HUES48 (cell line): ENCODE data around the gene DNAJC16.
"Not testable (repeated sequence)": the region's sequence is repeated elsewhere in the genome, so short reads cannot be mapped to it uniquely, and the experiment has no call there.

ENCODE experiments used
- H3K27ac ChIP-seq: one replicate; pipeline ENCODE4 v1.7.0; 2013; ENCODE audit warnings: low read depth, low read length, inconsistent platforms
- H3K27me3 ChIP-seq: 2 replicates; pipeline ENCODE4 v1.6.1; 2013; ENCODE audit warnings: mild to moderate bottlenecking, low read length; ENCODE audit not compliant: control insufficient read depth, insufficient read depth
- H3K36me3 ChIP-seq: 2 replicates; pipeline ENCODE4 v1.6.1; 2013; ENCODE audit warnings: low read length; ENCODE audit not compliant: control insufficient read depth, insufficient read depth
- H3K4me1 ChIP-seq: 2 replicates; pipeline ENCODE4 v1.6.1; 2013; ENCODE audit warnings: mild to moderate bottlenecking, low read length; ENCODE audit not compliant: control insufficient read depth, insufficient read depth
- H3K4me3 ChIP-seq: 2 replicates; pipeline ENCODE4 v1.5.1; 2013; ENCODE audit warnings: mild to moderate bottlenecking, low read depth, low read length
- H3K9ac ChIP-seq: 2 replicates; pipeline ENCODE4 v1.6.1; 2013; ENCODE audit warnings: mild to moderate bottlenecking, low read depth, low read length, moderate library complexity
- H3K9me3 ChIP-seq: 2 replicates; pipeline ENCODE4 v1.6.1; 2013; ENCODE audit warnings: low read length; ENCODE audit not compliant: control insufficient read depth, insufficient read depth

Gene DNAJC16

DNA sequence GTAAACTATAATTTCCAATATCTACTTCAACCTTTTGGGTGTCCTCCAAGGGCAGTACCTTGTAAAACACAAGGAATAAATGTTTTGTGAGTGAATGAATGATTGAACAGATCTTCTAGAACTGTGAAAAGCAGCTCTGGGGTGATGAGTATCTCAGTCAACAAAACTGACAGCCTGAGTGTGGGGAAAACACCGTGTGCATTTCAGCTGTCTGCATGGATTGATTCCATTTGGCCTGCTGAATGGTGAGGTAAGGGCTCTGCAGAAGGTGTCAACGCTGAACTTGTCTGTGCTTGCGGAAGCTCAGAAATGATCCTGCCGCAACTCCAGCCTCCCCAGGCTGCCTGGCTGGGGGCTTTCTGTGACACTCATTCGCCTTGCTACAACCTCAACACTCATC lies 65.6 kb downstream of the DNAJC16 start:
- H3K4me3 ChIP-seq, result no peak overlapping the region
- no peaks in the 10 kb centered on the region for H3K27me3 ChIP-seq
- no peaks in the 10 kb centered on the region for H3K9me3 ChIP-seq
- H3K4me1 ChIP-seq, result peaks cover 7% of the 10 kb centered on the region
- H3K27ac ChIP-seq, result no peak overlapping the region
- no peaks in the 10 kb centered on the region for H3K36me3 ChIP-seq
- H3K9ac ChIP-seq, result no peak overlapping the region

DNA sequence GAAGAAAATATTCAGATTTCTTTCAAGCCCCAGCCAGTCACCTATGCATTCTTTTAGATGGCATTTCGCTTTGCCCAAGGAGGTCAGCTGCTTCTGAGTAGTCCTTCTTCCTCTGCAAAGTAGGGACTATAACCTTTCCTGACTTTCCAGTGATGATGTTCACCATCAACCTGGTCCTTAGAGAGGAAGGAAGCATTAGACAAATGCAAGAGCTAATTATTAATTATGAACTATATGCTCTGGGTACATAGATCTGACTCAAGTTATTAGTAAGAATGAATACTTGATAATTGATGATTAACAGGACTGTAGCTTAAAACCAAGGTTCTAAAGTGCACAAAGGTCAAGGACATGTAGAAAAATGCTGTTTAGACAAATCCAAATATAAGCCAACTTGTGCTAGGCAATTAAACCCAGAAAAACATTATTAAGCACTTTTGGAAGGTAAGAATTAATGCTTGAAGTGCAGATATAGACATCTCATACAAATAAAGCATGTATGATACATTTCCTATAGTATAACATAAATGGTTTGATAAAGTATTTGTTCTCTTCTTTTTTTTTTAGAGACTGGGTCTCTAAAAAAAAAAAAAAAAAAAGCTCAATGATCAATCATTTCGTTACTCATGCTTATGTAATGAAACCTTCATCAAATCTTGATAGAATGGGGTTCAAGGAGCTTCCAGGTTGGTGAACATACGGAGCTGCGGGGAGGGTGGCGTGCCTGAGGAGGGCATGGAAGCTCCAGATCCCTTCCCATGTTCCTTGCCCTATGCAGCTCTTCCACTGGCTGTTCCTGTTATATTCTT lies 69.4 kb downstream of the DNAJC16 start:
- no peaks in the 10 kb centered on the region for H3K9me3 ChIP-seq
- no peaks in the 10 kb centered on the region for H3K27me3 ChIP-seq
- H3K27ac ChIP-seq, result no peak overlapping the region
- H3K4me3 ChIP-seq, result no peak overlapping the region
- H3K4me1 ChIP-seq, result peaks cover 7% of the 10 kb centered on the region
- H3K9ac ChIP-seq, result no peak overlapping the region
- no peaks in the 10 kb centered on the region for H3K36me3 ChIP-seq

DNA sequence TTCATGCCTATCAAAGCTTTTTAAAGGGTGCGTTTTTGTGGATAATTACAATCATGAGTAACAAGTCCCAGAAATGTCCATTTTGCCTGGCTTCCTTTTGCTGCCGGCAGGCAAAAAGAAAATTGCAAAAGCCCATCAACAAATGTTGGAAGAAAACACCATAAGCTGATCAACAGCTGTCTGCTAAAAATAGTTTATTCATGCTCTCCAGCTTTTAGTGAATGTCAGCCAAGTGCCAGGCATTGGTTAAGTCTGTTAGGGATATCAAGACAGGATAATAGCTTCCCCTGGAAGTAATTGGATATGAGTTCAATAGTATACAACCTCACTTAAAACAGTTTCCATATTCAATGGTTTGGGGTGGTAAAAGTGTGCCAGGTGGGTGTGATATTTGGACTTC lies 71.8 kb downstream of the DNAJC16 start:
- Histone ChIP-seq H3K9ac (no peak overlapping the region), H3K27ac (no peak overlapping the region), H3K27me3 (no peaks in the 10 kb centered on the region), H3K9me3 (no peaks in the 10 kb centered on the region), H3K4me1 (peaks cover 7% of the 10 kb centered on the region), H3K36me3 (no peaks in the 10 kb centered on the region), H3K4me3 (no peak overlapping the region)

DNA sequence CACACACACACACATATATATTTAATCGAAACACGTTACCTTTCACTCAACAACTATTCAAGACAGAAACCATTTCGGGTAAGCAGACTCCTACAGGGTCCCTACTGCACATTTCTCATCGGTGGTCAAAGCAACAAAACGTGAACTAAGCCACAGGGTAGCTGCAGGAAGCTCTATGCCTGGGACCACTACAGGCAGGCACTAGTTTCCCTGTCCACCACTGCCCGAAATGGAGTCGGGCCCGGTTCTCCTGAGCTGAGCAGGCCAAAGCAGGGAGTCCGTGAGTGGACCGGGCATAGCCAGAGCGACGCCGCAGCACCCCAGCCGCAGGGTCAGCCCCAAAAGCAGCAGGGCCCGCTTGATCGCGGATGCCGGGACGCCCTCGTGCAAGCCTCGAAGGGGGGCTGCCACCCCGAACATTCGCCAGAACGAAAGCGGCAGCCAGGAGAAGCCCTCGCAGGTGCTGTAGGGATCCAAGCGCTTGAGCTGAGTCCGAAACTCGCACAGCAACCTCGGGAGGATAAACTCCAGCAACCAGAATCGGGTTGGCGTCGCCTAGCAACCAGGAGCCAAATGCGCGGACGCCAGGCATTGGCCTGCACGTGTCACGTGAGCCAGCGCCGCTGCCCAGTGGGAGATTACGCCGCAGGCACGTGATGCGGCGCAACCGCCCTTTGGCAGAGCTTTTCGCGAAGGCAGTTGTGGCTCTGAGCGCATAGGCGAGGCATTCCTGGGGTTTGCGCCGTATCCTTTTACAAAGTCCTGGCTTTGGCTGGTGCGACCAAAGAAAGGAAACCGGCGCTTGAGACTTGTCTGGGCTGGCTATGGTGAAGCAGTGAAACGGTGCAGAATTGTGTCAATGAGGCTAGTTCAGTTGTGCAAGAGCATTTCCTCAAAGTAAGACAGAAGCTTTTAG lies 76.7 kb downstream of the DNAJC16 start:
- Histone ChIP-seq H3K9ac (peak overlapping the region; percentile 36; the same call in 1 of the 2 replicates), H3K27me3 (peaks cover 9% of the 10 kb centered on the region; the same call in 1 of the 2 replicates), H3K27ac (no peak overlapping the region), H3K4me1 (no peaks in the 10 kb centered on the region), H3K9me3 (no peaks in the 10 kb centered on the region), H3K4me3 (peak overlapping the region; percentile 74), H3K36me3 (no peaks in the 10 kb centered on the region)

DNA sequence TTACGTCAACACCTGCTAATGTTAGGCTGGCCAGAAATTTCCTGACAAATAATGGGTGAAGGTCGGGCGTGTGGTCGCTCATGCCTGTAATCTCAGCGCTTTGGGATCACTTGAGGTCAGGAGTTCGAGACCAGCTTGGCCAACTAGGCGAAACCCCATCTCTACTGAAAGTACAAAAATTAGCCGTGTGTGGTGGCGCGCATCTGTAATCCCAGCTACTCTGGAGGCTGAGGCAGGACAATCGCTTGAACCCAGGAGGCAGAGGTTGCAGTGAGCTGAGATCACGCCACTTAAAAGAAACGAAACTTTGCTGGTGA lies 77.3 kb downstream of the DNAJC16 start:
- not testable (repeated sequence) for H3K9ac ChIP-seq, H3K9me3 ChIP-seq, H3K36me3 ChIP-seq, H3K27me3 ChIP-seq, H3K27ac ChIP-seq, H3K4me1 ChIP-seq
- H3K4me3 ChIP-seq, result peak overlapping the region; percentile 49

DNA sequence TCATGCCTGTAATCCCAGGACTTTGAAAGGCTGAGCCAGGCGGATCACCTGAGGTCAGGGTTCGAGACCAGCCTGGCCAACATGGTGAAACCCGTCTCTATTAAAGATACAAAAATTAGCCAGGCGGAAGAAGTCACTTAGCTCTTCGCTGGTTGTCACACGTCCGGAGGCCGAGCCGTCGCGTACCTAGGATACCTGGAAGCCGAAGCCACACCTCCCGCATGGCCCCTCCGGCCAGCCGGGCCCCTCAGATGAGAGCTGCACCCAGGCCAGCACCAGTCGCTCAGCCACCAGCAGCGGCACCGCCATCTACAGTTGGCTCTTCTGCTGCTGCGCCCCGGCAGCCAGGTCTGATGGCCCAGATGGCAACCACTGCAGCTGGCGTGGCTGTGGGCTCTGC lies 77.8 kb downstream of the DNAJC16 start:
- H3K9ac ChIP-seq, H3K27ac ChIP-seq, H3K4me3 ChIP-seq, H3K4me1 ChIP-seq, H3K9me3 ChIP-seq, H3K36me3 ChIP-seq, H3K27me3 ChIP-seq: not testable (repeated sequence)

DNA sequence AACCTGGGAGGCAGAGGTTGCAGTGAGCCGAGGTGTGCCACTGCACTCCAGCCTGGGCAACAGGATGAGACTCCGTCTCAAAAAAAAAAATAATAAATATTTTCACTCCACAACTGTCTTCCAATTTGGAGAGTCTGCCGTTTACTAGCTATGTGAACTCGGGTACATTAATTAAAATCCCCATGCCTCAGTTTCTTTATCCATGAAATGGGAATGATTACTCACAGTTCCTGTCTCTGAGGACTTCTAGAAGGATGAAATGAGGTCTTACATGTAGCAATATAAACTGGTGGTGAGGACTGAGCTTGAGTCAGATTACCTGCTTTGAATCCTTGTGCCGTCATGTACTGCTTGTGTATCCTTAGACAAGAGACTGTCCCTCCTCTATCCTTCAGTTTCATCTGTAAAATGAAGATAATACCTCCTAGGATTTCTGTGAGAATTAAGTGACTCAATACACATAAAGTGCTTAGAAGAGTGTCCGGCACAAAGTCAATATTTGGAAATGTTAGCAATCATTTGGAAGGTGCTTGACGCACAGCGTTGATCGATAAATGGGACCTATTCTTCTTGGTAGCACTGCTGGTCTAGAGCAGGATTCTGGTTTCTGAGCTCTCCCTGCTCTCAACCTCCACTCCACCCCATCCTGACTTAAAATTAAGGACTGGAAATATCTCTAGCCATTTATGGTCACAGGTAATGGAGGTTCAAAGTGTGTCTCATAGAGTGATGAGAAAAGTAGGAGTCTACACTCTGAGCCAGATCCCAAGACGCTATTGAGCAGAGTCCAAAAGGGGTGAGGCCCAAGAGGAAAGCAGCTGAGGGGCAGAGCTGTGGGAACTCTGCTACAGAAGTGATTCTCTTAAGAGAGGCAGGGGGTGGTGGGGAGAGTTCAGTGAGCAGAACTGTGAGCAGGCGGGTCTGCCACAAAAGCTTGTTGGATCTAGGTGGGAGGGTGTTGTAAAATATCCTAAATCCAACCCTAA lies 79.0 kb downstream of the DNAJC16 start:
- H3K4me1 ChIP-seq, result no peaks in the 10 kb centered on the region
- peaks cover 9% of the 10 kb centered on the region; the same call in 1 of the 2 replicates for H3K27me3 ChIP-seq
- no peaks in the 10 kb centered on the region for H3K9me3 ChIP-seq
- H3K27ac ChIP-seq, result no peak overlapping the region
- no peaks in the 10 kb centered on the region for H3K36me3 ChIP-seq
- no peak overlapping the region for H3K4me3 ChIP-seq
- H3K9ac ChIP-seq, result no peak overlapping the region

DNA sequence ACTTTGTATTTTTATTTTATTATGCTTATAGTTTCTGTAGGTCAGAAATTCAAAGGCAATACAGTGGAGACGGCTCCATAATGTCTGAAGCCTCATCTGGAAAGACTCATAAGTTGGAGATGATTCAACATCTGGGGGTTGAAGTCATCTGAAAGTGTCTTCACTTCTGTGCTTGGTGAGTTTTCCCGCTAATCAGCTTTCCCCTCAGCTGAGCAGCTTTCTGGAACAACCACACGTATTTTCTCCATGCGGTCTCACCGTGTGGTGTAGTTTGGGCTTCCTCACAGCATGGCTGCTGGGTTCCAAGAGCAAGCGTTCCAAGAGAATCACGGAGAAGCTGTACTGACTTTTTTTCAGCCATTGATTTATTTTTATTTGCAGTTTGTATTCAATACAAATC lies 83.0 kb downstream of the DNAJC16 start:
- no peaks in the 10 kb centered on the region for H3K36me3 ChIP-seq
- no peak overlapping the region for H3K9ac ChIP-seq
- no peaks in the 10 kb centered on the region for H3K27me3 ChIP-seq
- H3K9me3 ChIP-seq, result no peaks in the 10 kb centered on the region
- H3K4me1 ChIP-seq, result no peaks in the 10 kb centered on the region
- H3K27ac ChIP-seq, result no peak overlapping the region
- no peak overlapping the region for H3K4me3 ChIP-seq

DNA sequence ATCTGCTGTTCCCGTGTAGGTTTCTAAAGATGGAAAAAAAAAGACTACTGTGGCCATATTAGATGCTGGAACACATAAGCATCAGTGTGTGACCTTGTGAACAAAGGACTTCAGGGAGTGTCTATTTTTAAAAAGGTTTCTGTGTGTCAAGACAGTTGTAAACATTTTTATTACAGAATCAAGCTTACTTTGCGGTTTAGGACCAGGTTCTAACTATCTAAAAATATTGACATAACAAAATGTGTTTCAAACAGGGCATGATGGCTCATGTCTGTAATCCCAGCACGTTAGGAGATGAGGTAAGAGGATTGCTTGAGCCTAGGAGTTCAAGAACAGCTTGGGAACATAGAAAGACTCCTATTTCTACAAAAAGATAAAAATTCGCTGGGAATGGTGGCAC lies 83.5 kb downstream of the DNAJC16 start:
- Histone ChIP-seq H3K9ac (no peak overlapping the region), H3K27ac (no peak overlapping the region), H3K9me3 (no peaks in the 10 kb centered on the region), H3K27me3 (no peaks in the 10 kb centered on the region), H3K36me3 (no peaks in the 10 kb centered on the region), H3K4me1 (no peaks in the 10 kb centered on the region), H3K4me3 (no peak overlapping the region)

DNA sequence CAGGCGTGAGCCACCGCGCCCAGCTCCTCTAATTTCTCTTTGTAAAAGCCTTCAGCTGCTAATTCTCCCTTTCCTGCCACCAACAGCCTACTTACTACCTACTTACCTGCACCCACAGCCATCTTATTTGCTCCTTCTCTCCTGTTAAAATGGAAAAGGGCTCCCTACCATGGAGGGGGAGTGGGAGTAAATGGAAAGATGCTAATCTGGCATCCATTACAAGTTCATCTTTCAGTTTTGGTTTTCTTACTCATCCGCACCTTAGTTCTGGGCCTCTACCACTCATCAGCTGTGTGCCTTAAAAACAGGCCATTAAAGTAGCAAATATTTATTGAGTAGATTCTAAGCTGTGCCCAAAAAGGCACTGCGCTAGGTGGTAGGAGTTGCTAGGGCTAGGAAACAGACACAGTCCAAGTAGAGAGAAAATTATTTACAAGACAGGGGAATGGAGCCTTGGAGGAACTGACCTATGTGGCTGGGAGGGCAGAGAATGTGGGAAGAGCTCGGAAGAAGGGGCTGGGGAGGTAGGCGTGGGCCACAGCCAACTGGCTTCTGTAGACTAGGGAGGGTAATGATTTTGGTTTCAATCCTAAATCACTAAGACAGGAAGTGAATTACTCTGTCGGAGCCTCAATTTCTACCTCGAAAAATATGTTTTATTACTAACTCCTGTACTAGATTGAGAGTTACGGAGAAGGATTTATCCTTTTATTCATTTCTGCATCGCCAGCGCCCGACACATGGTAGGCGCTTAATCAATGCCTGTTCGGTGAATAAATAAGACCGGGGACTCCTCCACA lies 89.9 kb downstream of the DNAJC16 start:
- peak overlapping the region; percentile 22; the same call in 1 of the 2 replicates for H3K9ac ChIP-seq
- no peaks in the 10 kb centered on the region for H3K27me3 ChIP-seq
- H3K36me3 ChIP-seq, result peaks cover 14% of the 10 kb centered on the region; the same call in 1 of the 2 replicates
- peak overlapping the region; percentile 86 for H3K27ac ChIP-seq
- H3K4me1 ChIP-seq, result peaks cover 10% of the 10 kb centered on the region
- peak overlapping the region; percentile 96 for H3K4me3 ChIP-seq
- H3K9me3 ChIP-seq, result no peaks in the 10 kb centered on the region
